WI38 (cell line): ENCODE results near the gene GPC1.
"Not testable (repeated sequence)": the region's sequence is repeated elsewhere in the genome, so short reads cannot be mapped to it uniquely, and the experiment has no call there.

ENCODE experiments used
- H3K4me3 ChIP-seq: 2 replicates; pipeline ENCODE4 v1.5.1; 2011; ENCODE audit warnings: low read depth, mild to moderate bottlenecking, control low read depth, low read length
- CTCF ChIP-seq: IDR thresholded peaks from 2 replicates; pipeline ENCODE4 v1.5.1; 2012; ENCODE audit warnings: low read depth, mild to moderate bottlenecking, control low read depth, low read length

Gene GPC1

GRCh38 chr2:240481720-240482119 is 46.3 kb downstream of the GPC1 start:
- H3K4me3 ChIP-seq: no peak overlapping the region
- no peak for TF ChIP-seq CTCF

- H3K4me3 ChIP-seq: no peak overlapping the region
- no peak for TF ChIP-seq CTCF
Observed at GRCh38 chr2:240482141-240482540, 46.7 kb downstream of the GPC1 start.

GRCh38 chr2:240491483-240491882 is 56.0 kb downstream of the GPC1 start:
- H3K4me3 ChIP-seq: no peak overlapping the region
- TF ChIP-seq CTCF: no peak

- H3K4me3 ChIP-seq: no peak overlapping the region
- TF ChIP-seq CTCF: no peak
Observed at GRCh38 chr2:240494194-240494793, 58.8 kb downstream of the GPC1 start.

- peak; percentile 25; the same call in 1 of the 2 replicates for TF ChIP-seq CTCF
Observed at GRCh38 chr2:240494942-240495341, 59.5 kb downstream of the GPC1 start.

GRCh38 chr2:240497082-240497481 is 61.6 kb downstream of the GPC1 start:
- TF ChIP-seq CTCF: peak; percentile 31; the same call in 1 of the 2 replicates

More at GRCh38 chr2:240494942-240495341, 59.5 kb downstream of the GPC1 start:
- H3K4me3 ChIP-seq: not testable (repeated sequence)

GRCh38 chr2:240498171-240498957 is 62.9 kb downstream of the GPC1 start:
- H3K4me3 ChIP-seq: no peak overlapping the region
- TF ChIP-seq CTCF: no peak

More at GRCh38 chr2:240497082-240497481, 61.6 kb downstream of the GPC1 start:
- H3K4me3 ChIP-seq: not testable (repeated sequence)
